ENCODE data around the gene SLC25A25.

The SLC25A25 gene

GRCh38 chr9:128072144-128073021 is 4.4 kb downstream of the SLC25A25 start:
- no peak overlapping the region for H3K4me3 ChIP-seq (ENCODE audit: low read depth, low read length)

- H3K4me3 ChIP-seq (ENCODE audit: low read depth, low read length) = no peak overlapping the region
Measured at GRCh38 chr9:128073253-128073886, 5.3 kb downstream of the SLC25A25 start.

GRCh38 chr9:128077847-128078503 is 9.9 kb downstream of the SLC25A25 start:
- no peak overlapping the region for H3K4me3 ChIP-seq (ENCODE audit: low read depth, low read length)

- no peak overlapping the region for H3K4me3 ChIP-seq (ENCODE audit: low read depth, low read length)
Measured at GRCh38 chr9:128078504-128079434, 10.7 kb downstream of the SLC25A25 start.

GRCh38 chr9:128080206-128080605 is 12.2 kb downstream of the SLC25A25 start:
- H3K4me3 ChIP-seq (ENCODE audit: low read depth, low read length) = no peak overlapping the region

- no peak overlapping the region for H3K4me3 ChIP-seq (ENCODE audit: low read depth, low read length)
Measured at GRCh38 chr9:128081056-128081455, 13.0 kb downstream of the SLC25A25 start.

DNA sequence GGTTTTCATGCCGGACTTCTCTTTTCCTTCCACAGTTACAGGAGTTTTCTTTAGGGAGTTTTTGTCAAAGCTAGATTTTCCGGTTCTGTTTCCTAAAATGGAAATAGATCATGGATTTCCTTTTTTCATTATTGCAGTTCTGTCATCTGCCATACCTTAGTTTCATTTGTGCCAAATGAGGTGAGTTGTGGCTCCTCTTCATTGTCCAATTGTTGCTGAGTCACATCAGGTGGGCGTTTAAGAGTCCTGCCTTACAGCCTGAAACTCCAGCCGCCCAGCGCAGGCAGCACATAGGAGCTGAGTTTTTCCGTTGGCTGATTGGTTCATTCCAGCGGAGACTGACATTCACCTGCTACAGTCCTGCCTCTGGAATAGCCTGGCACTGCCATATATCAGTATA is 14.1 kb downstream of the SLC25A25 start:
- H3K4me3 ChIP-seq (ENCODE audit: low read depth, low read length) = no peak overlapping the region

DNA sequence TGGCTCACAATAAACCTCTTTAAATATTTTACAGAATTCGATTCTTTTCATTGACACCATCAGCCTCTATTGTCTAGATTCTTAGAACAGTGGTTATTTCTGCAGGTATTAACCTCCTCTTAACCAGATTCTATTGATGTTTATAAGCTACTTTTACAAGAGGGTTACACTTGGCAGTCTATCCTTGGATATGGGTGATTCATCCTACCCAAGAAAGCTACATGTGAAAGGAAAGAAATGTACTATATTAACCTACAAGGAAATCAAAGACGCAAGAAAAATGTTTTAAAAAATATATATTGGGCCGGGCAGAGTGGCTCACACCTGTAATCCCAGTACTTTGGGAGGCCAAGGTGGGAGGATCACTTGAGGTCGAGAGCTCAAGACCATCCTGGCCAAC is 16.7 kb downstream of the SLC25A25 start:
- H3K4me3 ChIP-seq (ENCODE audit: low read depth, low read length) = no peak overlapping the region

DNA sequence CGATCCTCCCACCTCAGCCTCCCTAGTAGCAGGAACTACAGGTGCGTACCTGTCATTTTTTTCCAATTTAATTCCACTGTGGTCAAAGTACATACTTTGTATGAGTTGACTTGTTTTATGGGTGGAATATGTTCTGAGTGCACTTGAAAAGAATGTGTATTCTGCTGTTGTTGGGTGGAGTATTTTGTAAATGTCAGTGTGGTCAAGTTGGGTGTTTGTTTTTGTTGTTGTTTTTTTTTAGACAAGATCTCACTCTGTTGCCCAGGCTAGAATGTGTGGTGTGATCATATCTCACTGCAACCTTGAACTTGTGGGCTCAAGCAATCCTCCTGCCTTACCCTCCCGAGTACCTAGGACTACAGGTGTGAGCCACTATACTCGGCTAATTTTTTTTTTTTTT is 17.9 kb downstream of the SLC25A25 start:
- no peak overlapping the region for H3K4me3 ChIP-seq (ENCODE audit: low read depth, low read length)

DNA sequence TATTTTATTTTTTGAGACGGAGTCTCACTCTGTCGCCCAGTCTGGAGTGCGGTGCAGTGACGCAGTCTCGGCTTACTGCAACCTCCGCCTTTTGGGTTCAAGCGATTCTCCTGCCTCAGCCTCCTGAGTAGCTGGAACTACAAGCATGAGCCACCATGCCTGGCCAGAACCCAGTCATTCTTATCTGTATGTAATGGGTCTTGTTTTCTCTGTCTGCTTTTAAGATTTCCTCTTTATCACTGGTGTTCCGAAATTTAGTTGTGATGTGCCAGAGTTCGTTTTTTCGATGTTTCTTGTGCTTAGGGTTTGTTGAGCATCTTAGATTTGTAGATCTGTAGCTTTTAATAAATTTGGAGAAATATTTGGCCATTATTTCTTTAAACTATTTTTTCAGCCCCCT is 19.2 kb downstream of the SLC25A25 start:
- no peak overlapping the region for H3K4me3 ChIP-seq (ENCODE audit: low read depth, low read length)

- no peak overlapping the region for H3K4me3 ChIP-seq (ENCODE audit: low read depth, low read length)
Measured at GRCh38 chr9:128088253-128088945, 20.4 kb downstream of the SLC25A25 start.

DNA sequence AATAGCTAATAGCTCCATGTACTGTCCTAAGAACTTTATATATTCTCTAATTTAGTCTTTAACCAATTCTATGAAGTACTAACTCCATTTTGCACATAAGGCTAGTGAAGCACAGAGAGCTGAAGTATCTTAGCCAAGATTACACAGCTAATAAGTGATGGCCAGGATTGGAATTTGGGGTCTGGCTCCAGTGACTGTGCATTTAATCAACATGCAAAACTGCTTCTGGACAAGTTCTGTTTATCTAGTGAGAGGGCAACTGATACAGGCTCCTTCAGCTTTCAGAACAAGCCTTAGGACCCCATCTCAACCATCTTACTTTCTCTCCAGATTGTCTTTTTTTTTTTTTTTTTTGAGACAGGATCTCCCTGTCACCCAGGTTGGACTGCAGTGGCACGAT is 21.3 kb downstream of the SLC25A25 start:
- no peak overlapping the region for H3K4me3 ChIP-seq (ENCODE audit: low read depth, low read length)

GRCh38 chr9:128091144-128091543 is 23.1 kb downstream of the SLC25A25 start:
- H3K4me3 ChIP-seq (ENCODE audit: low read depth, low read length) = no peak overlapping the region

- H3K4me3 ChIP-seq (ENCODE audit: low read depth, low read length) = no peak overlapping the region
Measured at GRCh38 chr9:128091571-128091970, 23.5 kb downstream of the SLC25A25 start.

DNA sequence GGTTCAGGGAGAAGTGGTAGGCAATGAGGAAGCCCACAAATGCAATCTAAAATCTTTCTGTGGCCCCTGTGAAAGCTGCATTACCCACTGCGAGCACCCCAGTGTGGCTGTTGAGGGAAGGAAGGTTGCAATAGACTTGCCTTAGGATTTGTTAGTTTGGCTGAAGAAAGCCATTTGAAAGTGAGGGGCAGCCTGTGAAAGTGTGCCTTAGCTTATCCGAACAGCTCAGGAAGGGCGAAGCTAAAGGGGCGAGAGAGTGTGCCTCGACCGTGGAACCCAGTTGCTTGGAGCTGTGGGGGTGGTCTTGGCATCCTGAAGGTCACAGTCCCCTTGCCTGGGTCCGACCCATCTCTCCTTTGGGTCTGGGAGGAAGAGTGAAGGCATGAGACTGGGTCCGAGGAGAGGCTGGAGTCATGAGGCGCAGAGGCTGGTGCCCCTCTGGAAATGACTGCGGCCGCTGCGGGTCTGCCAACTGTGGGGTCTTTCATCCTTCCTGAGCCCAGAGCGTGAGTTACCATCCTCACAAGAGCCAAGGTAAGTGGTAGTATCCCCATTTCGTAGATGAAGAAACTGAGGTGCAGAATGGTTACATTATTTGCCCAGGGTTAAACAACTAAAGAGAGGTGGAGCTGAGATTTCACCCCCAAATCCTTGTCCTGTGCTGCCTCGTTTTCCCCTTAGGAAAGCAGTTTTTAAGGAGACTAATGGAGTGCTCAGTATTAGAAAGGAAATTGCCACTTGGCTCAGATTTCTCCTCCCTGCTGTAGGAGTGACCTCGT is 24.4 kb downstream of the SLC25A25 start:
- no peak overlapping the region for H3K4me3 ChIP-seq (ENCODE audit: low read depth, low read length)

DNA sequence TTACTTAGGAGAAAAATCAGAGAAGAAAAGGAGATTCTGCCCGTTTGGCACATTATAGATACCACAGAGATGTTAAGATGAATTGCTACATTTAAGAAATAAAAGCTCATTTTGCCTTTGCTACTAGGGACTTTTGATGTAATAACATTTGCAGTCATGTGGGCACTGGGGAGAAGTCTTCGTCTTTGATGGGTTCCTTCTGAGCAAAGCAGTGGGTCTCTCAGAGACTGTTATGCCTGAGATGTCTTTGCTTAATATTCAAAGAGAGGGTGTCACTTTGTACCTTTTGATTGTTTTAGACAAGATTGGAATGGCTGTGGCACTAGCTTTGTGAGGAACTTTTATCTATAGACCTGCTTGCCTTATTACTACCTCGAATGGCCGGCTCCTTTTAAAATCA is 25.0 kb downstream of the SLC25A25 start:
- no peak overlapping the region for H3K4me3 ChIP-seq (ENCODE audit: low read depth, low read length)

DNA sequence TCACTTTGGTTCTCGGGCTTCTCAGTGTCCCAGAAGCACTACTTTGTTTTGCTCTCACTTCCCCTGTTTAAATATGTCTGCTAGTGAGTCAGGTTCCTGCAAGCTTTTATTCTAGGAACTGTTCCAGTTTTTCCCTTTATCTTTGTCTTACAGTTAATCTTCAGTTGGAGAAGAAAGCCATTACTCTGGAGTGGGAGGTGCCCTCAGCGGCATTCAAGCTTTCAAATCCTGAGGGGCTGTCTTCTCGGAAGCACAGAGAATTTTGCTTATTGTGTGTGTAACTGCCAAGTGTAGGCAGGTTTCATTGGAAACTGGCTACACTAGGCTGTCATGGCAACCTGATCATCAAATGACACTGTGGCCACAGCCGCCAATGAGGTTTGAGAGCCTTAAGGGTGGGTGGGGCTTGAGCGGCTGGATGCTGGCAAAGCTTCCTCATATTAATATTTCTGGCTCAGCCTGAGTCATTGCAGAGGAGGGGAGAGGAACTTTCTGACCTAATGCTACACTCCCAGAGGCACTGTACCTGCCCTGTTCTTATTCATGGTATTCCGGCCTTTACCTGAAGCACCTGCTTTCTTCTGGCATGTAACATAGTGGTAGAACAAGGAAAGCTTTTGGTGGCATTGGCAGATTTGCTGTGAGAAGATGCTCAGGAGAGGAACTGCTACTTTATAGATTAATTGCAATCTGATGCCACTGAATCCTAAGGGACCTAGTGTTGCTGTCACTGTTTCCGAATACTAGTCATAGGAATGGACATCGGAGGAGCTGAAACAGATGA is 26.3 kb downstream of the SLC25A25 start:
- H3K4me3 ChIP-seq (ENCODE audit: low read depth, low read length) = no peak overlapping the region

- no peak overlapping the region for H3K4me3 ChIP-seq (ENCODE audit: low read depth, low read length)
Measured at GRCh38 chr9:128094950-128095544, 27.0 kb downstream of the SLC25A25 start.
